PC-9 (cell line): ENCODE measurements around the gene ADAMTS3.
A peak's percentile ranks its signal among the peaks of the same experiment; 100 is the strongest.

Experiments
- CTCF ChIP-seq: fragments of 200-600 bp; sonication (generic); conservative IDR thresholded peaks from 2 replicates; pipeline ENCODE4 v1.6.1; 2017; ENCODE audit warnings: mixed run types, antibody characterized with exemption, mild to moderate bottlenecking, moderate library complexity
- EZH2 ChIP-seq: fragments of 200-600 bp; sonication (generic); IDR thresholded peaks from 2 replicates; pipeline ENCODE4 v1.8.0; 2017; ENCODE audit warnings: antibody characterized with exemption, low read depth

- no peak for TF ChIP-seq EZH2
- peak; percentile 72 for TF ChIP-seq CTCF
Measured at GRCh38 chr4:72505314-72505744, 63.7 kb downstream of the ADAMTS3 start.
